DOHH2 (cell line): ENCODE measurements around the gene APLF.
"Not testable (repeated sequence)": the region's sequence is repeated elsewhere in the genome, so short reads cannot be mapped to it uniquely, and the experiment has no call there.

Experiments used
- EZH2phosphoT487 ChIP-seq: fragments of 200-600 bp; sonication (generic); IDR thresholded peaks from 2 replicates; pipeline ENCODE4 v1.6.1; 2017; ENCODE audit warnings: borderline replicate concordance, mild to moderate bottlenecking, antibody characterized with exemption, low read length, moderate library complexity, mixed read lengths
- TF ChIP-seq, protein P1 (sequence below): fragments of 200-600 bp; sonication (generic); IDR thresholded peaks from one replicate; pipeline ENCODE4 v1.5.1; 2014; ENCODE audit warnings: antibody characterized with exemption, mild to moderate bottlenecking, low read depth, low read length; ENCODE audit not compliant: poor library complexity, severe bottlenecking

- TF ChIP-seq, protein P1, sequence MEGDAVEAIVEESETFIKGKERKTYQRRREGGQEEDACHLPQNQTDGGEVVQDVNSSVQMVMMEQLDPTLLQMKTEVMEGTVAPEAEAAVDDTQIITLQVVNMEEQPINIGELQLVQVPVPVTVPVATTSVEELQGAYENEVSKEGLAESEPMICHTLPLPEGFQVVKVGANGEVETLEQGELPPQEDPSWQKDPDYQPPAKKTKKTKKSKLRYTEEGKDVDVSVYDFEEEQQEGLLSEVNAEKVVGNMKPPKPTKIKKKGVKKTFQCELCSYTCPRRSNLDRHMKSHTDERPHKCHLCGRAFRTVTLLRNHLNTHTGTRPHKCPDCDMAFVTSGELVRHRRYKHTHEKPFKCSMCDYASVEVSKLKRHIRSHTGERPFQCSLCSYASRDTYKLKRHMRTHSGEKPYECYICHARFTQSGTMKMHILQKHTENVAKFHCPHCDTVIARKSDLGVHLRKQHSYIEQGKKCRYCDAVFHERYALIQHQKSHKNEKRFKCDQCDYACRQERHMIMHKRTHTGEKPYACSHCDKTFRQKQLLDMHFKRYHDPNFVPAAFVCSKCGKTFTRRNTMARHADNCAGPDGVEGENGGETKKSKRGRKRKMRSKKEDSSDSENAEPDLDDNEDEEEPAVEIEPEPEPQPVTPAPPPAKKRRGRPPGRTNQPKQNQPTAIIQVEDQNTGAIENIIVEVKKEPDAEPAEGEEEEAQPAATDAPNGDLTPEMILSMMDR: not testable (repeated sequence)
- not testable (repeated sequence) for TF ChIP-seq EZH2phosphoT487
Observed at GRCh38 chr2:68529156-68529555, 61.8 kb downstream of the APLF start.
